GM19025 (cell line): ENCODE data around the gene RTRAF.

Source experiments
- ATAC-seq: cut with Tn5 transposase; IDR thresholded peaks from one replicate; pipeline ENCODE4 v1.9.1; 2021; ENCODE audit warnings: mild to moderate bottlenecking, low read depth, moderate library complexity; ENCODE audit not compliant: unreplicated experiment

Gene RTRAF

DNA sequence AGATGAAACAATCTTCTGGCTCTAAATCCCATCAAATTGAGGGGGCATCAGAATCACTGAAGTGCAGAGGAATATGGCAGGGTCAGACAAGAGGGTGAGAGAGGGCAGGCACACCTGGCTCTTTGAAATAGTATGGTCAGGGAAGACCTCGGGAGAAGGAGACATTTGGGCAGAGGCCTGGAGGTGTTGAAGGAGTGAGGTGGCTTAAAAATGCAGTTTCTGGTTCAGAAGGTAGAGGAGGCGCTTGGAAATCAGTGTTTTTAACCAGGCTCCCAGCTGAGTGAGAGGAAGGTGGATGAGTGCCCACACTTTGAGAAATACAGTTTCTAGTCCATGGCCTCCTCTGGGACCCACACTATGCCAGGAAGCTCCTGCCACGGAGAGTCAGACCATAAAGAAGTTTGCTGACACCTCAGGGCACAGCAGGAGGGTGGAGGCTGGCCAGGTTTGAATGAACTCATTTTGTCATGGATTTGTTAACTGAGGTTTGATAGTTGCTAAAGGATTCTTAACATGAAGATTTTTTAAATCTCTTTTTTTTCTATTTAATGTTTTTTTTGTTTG is 59.4 kb downstream of the RTRAF start:
- no peak for ATAC-seq

DNA sequence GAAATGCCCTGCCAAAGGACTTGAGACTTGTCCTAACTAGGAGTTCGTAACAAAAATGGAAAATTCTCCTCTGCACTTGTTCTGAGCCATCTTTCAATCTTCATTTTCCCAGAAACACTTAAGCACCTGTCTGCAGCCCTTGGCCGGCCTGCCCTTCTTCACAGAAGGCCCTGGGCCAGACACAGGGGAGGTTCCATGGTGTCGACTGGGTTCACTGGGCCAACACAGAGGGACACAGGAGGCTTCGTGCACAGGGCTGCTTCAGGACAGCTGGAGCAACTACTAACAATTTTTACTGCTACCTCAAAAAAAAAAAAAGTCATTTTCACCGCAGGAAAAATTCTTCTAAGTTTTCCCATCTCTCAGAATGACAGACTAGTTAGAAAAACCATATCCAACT is 59.9 kb downstream of the RTRAF start:
- no peak for ATAC-seq

DNA sequence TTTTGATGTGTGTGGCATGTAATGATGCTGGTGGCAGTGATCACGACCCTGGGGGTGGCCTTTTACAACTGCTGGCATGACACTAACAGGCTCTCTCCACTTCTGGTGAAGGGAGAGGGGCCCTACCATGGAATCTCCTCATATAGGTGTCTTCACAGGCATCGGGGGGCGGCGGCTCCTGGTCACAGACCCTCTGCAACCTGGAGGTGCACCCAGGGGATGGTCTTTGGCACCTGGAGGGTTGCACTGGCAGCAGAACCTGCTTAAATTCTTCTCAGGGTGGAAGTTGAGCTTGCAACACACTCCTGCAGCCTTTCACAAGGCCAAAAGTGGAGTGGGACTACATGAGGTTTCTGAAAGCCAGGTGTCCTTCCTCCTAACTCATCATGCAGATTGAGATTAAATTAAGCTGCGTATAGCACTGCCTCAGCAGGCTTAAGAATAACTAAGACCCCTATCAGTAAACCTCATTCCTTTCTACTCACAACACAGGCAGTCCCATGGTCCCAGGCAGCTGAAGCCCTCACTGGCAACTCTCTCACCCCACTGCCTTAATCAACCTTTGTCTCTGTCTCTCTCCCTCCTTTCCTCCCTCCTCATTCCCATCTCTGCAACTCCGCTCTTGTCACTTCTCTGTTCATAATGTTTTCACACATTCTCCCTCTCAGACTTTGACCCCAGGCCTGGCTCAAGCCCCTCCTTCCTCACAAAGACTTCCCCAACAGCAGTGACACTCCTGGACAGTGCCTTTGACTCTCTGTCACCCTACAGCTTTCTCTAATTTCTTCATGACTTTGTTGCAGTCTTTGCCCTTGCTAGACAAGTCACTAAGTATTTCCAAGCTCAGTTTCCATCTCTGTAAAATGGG is 60.6 kb downstream of the RTRAF start:
- ATAC-seq: no peak

DNA sequence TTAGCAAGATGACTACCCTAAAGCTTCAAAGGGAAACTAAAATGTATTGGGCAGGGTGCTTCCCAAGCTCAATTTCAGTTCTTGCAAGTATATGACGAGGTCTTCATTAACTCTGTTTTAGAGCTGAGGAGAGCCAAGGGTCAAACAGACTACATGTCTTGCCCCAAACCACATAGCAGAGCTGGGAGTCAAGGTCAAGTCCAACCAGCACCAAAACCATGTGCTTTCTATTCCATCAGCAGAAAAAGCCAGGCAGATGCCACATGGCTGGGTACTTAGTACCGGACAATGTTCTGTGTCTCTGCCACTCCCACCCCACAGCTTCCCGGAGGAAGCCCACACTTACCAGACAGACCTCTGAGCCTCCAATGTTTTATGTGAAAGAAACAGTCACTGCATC is 61.9 kb downstream of the RTRAF start:
- ATAC-seq: no peak

DNA sequence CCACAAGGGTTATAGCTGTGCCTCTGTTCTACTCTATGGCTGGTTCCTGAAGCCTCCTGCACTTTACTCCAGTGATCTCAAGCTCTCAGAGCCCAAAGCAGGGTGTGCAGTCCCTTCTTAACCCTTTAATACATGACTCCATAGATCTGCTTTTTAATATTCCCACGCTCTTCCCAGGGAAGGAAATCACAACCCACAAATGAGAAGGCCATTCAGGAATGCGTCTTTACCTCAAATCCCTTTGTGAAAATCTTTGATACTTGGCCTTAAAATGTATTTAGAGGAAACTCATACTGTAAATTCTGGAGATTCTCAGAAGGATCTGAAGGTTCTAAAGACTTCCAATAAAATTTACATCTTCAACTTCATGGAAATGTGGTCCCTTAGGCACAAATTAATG is 62.5 kb downstream of the RTRAF start:
- ATAC-seq: no peak

DNA sequence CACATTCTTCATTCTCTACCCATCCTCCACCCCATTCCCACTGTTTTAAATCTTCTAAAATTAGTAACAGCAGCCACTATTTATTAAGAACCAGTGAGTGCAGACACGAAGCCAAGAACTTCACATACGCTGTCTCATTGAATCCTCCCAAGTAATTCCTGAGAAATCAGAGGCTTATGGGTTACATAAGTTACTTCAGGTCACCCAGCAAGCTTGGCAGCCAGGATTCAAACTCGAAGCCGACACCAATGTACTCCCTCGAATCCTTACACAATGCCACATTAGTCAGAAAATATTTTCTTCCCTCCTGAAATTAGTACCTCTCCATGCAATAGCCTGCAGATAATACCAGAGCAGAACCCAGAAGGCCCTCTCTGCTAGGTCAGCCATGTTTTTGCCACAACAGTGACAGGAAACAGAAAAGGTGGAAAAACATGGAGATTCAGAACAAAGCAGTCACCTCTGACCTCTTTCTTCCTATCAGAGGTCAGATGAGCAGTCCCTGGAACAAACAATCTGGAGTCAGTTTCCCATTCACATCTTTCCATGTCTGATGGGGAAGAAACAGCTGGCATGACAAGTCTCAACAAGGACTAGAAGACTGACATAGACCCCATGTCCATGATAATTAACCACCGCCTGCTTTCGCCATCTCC is 63.1 kb downstream of the RTRAF start:
- ATAC-seq: no peak

DNA sequence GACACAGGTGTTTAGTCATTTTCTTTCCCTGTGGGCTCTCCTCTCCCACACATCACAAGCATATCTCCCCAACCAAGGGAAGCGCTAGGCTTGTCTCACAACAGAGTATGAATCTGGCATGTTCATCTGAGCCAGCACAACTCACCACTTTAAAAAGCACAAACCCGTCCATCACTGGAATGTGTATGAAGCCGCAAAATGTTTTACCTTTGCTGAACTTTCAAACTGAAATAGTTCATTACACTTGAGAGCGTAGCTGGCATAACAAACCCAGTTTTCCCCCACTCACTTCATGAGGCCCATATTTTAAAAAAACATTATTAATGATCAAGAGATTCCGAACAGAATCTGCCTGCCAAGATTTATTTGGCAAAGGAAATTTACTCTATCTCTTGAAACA is 63.7 kb downstream of the RTRAF start:
- ATAC-seq: no peak

DNA sequence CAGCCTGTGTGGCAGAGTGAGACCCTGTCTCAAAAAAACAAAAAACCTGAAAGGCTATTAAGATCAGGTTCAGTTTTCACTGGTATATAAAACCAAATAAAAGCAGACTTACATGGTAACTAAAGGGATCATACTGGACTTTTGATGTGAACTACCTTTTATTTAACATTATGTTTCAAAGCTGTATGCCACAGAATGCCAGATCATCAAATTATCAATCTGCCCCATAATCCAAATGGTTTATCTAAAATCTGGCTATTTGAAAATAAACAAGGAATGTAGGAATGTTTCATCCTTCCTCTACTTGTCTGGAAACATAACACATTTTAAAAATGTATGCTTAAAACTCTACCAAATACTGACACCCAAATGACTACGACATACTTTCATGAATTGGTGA is 65.3 kb downstream of the RTRAF start:
- no peak for ATAC-seq

DNA sequence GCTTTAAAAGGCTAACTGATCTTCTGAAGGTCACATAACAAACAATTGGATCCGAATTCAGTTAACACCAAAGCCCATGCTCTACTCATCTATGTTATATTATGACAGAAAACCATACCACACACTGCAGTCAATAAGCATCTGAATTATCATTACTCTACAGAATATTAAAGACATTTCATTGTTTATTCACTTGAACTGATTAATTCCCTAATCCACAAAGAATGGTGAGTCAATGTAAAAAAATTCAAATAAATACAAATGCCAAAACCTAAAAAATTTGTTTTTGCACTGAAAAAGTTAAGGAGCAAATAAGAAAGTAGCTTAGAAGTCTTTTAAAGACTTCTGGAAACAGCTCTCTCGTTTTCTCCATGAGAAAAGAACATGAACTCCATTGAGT is 65.8 kb downstream of the RTRAF start:
- ATAC-seq: no peak

DNA sequence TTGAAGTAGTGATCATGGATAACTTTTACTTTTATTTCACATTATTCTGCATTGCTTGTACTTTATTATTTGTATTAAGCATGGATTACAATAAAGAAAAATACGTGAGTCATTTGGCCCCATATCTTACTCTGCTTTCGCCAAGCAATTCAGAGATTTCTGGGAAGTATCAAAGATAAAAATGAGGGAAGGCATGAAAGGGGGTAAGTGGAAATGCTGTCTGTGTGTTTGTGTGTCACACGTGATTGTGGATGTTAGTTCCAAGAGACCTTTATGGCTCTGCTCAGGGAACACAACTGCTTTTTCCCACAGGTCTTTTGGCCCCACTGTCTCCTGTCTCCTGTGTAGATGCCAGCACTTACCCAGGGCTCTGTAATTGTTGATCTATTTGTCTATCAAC is 69.0 kb downstream of the RTRAF start:
- no peak for ATAC-seq

DNA sequence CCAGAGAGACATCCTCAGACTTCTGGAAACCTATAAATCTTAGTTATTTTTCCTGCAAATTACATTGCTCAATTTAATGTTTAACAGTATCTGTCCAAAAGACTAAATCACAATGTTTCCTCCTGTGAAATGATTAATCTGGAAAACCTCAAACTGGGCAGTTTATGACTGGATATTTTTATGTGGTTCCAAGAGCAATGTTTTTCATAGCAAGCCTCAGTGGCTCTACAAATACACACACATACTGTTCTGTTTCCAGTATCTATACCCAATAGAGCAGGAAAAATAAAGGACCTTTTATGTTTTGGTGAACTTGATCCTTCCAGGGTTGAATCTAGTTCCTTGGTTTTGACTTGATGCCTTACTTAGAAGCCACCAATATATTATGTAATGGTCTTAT is 70.3 kb downstream of the RTRAF start:
- ATAC-seq: no peak

DNA sequence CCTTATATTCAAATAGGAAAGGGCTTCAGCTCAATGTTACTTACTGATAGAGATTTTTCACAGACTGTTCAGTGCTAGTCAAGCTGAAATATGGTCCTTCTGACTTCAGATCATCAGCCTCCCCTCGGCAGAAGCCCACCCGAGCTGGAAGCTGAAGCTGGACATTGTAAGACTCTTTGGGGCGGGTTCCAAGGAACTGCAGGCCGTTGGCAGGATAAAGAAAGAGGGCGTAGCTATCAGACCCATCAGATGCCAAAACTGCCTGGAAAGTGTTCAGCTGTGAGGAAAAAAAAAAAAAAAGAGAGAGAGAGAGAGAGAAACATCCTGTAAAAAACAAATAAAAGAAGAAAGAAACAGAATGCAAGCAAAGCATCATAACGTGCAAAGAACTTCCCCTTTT is 70.7 kb downstream of the RTRAF start:
- ATAC-seq: no peak
